Erythroblast (primary cell): ENCODE measurements around the gene CA10.

Experiments
- GATA1 ChIP-seq: IDR thresholded peaks from 2 replicates; pipeline ENCODE4 v1.6.1; 2011; ENCODE audit warnings: low read depth, mild to moderate bottlenecking, control low read depth, low read length, moderate library complexity
- POLR2A ChIP-seq: IDR thresholded peaks from 2 replicates; pipeline ENCODE4 v1.6.1; 2011; ENCODE audit warnings: mild to moderate bottlenecking, low read length

DNA sequence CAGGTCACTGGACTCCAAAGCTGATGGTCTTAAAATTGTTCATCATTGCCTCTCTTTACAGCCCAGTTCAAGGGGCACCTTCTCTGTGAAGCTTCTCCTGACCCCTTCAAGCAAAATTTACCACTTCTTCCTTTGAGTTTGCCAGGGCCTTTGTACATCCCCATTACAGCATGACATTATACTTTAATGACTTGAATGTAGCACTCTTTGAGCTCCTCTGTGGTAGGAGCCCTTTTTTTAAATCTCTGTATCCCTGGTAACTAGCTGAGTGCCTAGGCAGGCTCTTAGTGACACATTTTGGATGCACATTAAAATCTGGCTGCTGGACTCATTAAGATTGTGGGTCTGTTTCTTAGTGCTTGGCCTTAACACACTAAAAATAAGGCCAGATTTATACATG is 412.1 kb downstream of the CA10 start:
- TF ChIP-seq POLR2A: no peak
- TF ChIP-seq GATA1: no peak
